Neural progenitor cell (in vitro differentiated cells): Measurements from ENCODE around the gene APC.

ENCODE experiments used
- EZH2 ChIP-seq: fragments of 200-600 bp; sonication (generic); IDR thresholded peaks from 2 replicates; pipeline ENCODE4 v1.6.1; 2017; ENCODE audit warnings: antibody characterized with exemption, mild to moderate bottlenecking, moderate library complexity
- EZH2phosphoT487 ChIP-seq: fragments of 200-600 bp; sonication (generic); IDR thresholded peaks from 2 replicates; pipeline ENCODE4 v1.6.1; 2017; ENCODE audit warnings: antibody characterized with exemption
- TF ChIP-seq, protein P1 (sequence below): fragments of 200-600 bp; sonication (generic); IDR thresholded peaks from 2 replicates; pipeline ENCODE4 v1.5.1; 2017; ENCODE audit warnings: antibody characterized with exemption, mild to moderate bottlenecking

DNA sequence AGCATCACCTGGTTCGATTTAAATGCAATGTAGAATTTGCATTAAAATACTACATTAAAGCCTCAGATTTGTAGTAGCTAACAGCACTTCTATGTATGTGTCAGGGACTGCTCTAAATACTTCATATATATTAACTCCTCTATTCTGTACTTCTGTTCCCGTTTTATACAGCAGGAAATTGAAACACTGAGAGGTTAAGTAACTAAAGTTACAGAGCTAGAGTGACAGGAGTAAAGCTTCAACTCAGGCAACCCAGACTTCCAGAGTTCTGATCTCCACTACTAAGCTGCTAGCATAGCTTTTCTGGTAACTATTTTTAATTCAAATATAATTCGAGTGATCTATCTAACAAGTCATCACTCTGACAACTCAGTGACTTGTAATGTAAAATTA lies 619 bp upstream of the APC start:
- TF ChIP-seq, protein P1, sequence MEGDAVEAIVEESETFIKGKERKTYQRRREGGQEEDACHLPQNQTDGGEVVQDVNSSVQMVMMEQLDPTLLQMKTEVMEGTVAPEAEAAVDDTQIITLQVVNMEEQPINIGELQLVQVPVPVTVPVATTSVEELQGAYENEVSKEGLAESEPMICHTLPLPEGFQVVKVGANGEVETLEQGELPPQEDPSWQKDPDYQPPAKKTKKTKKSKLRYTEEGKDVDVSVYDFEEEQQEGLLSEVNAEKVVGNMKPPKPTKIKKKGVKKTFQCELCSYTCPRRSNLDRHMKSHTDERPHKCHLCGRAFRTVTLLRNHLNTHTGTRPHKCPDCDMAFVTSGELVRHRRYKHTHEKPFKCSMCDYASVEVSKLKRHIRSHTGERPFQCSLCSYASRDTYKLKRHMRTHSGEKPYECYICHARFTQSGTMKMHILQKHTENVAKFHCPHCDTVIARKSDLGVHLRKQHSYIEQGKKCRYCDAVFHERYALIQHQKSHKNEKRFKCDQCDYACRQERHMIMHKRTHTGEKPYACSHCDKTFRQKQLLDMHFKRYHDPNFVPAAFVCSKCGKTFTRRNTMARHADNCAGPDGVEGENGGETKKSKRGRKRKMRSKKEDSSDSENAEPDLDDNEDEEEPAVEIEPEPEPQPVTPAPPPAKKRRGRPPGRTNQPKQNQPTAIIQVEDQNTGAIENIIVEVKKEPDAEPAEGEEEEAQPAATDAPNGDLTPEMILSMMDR, result no peak
- TF ChIP-seq EZH2, result no peak
- TF ChIP-seq EZH2phosphoT487, result no peak
